T-helper 1 cell (primary cell): ENCODE measurements around the gene ANKMY2.
A peak's percentile ranks its signal among the peaks of the same experiment; 100 is the strongest.

Experiments
- DNase-seq, 5 donors: peaks; one replicate each; pipeline ENCODE4 v3.0.0-alpha.2; 2012 to 2020

Gene ANKMY2

DNA sequence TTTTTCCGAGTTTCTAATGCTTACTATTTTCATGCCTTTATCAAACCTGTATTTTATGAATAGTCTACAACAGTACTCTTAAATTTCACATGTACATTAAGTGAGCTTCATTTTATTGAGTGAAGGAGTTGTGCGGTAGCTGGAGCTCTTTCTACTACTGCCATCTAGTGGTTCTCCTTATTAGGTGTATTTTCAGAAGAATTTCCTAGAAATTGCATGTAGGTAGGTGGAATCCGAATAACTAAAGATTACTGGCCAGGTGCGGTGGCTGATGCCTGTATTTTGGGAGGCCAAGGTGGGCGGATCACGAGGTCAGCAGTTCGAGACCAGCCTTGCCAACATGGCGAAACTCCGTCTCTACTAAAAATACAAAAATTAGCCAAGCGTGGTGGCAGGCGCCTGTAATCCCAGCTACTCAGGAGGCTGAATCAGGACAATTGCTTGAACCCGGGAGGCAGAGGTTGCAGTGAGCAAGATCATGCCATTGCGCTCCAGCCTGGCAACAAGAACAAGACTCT is 80.6 kb downstream of the ANKMY2 start:
- DNase-seq: peak in 1 of 5 donors; percentile 49

DNA sequence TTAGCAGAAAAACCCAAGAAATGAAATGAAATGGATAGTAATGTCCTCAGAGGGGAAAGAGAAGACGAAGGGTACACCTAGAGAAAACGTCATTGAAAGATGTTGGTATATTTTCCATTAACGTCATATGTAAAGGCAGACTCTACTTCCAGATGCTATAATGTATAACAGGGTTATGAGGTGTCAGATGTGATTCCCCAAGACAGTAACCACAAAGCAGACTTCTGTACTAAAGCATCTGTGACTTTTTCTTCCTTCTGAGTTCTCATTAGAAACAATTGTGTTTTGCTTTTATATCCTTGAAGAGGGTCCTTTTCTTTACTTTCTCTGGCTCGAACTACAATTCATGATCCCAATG is 81.6 kb downstream of the ANKMY2 start:
- DNase-seq: peak in 1 of 5 donors; percentile 12

DNA sequence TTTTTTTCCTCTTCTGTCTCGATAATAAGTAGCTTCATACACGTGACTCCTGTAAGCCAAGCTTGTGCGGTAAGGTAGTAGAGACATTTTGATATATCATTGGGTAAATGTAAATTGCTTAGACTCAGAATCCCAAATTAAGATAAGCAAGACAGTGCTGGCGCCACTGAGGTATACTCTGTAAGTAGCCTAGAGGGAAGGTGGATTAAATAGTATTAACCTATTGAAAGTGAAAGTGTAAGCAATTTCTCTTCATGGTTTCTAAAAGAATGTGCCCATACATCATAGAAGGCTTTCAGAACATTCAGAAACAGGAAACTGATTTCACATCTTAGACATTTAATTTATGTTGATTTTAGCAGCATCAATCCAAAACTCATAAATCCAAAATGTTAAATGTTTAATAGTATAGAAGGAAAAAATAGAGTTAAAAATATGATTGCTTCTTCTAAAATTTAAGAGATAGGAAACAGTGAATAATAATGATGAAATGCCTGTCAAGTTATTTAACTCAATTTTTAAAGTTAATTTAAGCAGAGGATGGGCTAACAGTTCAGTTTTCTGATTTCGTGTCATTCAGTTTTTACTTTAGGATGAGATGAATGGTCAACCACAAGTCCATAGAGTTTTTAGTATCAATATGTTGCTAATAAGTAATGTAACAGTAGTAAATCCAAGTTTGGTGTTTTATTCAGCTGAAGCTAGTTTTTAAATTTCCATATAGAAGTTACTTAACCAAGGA is 82.1 kb downstream of the ANKMY2 start:
- peak in 1 of 5 donors; percentile 33 for DNase-seq

DNA sequence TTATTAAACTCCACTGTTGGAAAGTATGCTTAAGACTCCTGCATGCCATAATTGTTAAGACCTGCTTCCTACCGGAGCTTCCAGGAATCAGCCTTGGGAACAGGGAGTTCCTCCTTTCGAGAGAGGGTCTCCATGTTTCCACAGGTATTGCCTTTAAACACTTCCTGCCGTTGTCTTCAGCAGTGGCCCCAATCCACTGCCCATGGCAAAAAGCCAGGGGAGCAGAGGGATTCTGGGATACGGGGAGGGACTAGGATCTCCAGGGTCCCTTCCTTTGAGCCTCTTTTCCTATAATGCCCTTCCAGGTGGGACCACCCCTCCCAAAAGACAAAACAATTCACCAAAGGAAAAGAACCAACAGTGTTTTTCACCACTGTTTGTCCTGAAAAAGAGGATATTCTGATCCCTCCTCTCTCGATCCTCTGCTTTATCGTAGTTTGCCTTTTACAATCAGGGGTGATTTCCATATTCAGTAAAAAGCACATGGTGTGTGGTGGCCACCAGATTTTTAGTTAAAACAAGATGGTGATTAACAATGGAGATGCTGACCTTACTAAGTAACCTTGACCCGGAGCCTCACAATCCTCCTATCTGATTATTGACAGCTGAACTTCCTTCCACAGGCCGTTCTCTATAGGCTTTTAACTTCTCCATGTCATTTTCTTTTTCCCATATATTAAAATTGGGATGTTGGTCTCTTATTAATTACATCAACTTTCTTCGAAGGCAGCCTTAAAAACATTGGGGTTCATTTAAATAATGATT is 82.9 kb downstream of the ANKMY2 start:
- no peak for DNase-seq

DNA sequence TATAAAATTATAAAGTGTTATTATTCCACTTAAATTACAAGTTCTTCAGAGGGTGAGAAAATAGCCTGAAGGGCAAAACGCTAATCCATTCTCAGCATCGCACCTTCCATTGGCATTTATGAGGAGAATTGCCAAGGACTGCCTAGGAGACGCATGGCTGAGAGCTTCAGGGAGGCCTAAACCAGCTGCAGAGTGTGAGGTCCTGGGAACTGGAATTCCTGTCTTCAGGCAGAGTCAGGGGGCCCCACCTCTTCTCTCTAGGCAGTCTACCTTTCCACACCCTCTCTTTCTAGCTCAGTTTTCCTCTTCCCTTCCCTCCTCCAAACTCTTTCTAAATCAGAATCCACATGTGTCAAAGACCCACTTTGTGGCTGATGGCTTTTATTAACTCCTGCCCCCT is 83.6 kb downstream of the ANKMY2 start:
- DNase-seq: no peak

DNA sequence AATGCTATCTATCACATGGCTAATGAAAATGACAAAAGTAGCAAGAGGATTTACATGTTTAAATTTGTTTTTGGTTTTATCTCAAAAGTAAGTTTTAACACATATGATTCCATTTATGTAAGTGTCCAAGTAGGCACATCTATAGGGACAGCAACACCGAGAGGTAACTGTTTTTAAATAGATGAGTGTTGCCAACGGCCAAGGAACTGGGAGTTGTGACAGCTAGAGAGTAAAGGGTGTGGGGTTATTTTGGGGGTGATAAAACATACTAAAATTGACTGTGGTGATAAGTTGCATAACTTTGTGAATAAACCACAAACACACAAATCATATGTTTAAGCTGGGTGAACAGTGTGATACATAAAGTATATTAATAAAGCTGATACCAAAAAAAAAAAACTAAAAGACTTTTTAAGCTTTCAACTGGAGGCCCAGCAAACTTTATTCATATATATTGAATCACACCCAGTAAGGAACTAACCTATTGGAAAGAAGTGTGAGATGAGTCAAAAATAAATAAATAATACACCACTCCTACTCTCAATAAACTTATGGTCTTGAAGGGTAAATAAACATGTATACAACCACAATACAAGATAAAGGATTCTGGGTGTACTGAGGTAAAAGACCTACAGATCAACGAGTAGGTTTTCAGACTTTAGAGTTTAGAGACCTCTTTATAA is 85.9 kb downstream of the ANKMY2 start:
- DNase-seq: no peak

GRCh38 chr7:16558761-16559302 is 86.7 kb downstream of the ANKMY2 start:
- DNase-seq: no peak

DNA sequence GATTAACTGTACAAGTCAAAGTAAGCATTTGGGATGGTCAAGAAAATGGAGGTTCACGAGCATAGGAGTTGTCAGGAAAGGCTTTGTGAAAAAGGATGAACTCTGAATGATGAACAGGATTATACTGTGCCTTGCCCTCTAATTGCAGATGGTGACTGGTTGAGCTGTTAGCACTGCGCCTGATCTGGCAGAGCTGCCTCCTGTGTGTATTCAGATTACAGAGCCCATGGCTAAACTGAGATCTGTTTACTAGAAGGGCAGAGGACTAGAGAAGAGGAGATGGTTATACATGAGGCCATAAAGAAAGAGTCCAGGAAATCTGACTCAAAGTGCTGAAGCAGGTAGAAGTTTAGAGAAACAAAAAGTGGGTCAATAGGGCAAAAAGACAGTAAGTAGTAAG is 89.2 kb downstream of the ANKMY2 start:
- DNase-seq: no peak

GRCh38 chr7:16554518-16555236 is 90.9 kb downstream of the ANKMY2 start:
- DNase-seq: no peak

GRCh38 chr7:16550671-16551070 is 94.9 kb downstream of the ANKMY2 start:
- no peak for DNase-seq
